PFSK-1 (cell line): ENCODE measurements around the gene PRKN.

ENCODE experiments used
- POLR2AphosphoS5 ChIP-seq: IDR thresholded peaks from 2 replicates; pipeline ENCODE4 v1.6.1; 2012; ENCODE audit warnings: low read depth, mild to moderate bottlenecking, control low read depth, low read length, moderate library complexity
- TAF1 ChIP-seq: IDR thresholded peaks from 2 replicates; pipeline ENCODE4 v1.6.1; 2012; ENCODE audit warnings: low read length, control low read depth, borderline replicate concordance; ENCODE audit not compliant: insufficient read depth
- TF ChIP-seq, protein P1 (sequence below), 2 experiments: IDR thresholded peaks; 2 replicates each; pipeline versions ENCODE4 v1.6.1 to v1.8.0; 2011 to 2012; ENCODE audit warnings: low read depth in 2 of 2, low read length in 2 of 2, control low read depth in 1 of 2, inconsistent platforms in 1 of 2, mild to moderate bottlenecking in 1 of 2, moderate library complexity in 1 of 2; ENCODE audit not compliant: insufficient read depth in 1 of 2

DNA sequence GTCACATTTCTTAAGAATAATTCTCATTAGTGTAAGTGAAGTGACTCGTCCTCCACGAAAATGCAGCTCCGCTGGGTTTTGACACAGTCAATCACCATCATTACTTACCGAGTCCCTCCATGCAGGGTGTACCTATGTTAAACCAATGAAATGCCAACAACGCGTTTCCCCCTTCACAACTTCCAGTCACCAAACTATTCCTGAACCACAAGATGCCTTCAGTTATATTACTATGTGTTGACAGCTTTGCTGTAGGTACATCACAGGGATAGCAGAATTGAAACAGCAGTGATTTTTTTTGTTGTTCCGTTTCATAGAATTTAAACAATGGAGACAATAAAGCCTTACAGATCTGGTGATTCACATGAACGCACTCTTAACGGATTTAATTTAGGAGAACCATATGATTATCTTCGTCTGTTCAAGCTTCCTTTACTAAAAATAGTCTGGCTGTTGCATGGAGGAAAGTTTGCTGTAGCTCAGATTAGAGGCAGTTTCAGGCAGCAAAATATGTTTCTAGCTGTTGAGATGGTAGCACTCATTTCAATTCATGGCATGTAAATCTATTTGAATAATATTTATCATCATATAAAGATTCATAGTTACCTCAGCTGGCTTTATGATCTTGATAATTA, 652.8 kb downstream of the PRKN start:
- TF ChIP-seq POLR2AphosphoS5 (no peak), TAF1 (no peak)
- TF ChIP-seq, protein P1, sequence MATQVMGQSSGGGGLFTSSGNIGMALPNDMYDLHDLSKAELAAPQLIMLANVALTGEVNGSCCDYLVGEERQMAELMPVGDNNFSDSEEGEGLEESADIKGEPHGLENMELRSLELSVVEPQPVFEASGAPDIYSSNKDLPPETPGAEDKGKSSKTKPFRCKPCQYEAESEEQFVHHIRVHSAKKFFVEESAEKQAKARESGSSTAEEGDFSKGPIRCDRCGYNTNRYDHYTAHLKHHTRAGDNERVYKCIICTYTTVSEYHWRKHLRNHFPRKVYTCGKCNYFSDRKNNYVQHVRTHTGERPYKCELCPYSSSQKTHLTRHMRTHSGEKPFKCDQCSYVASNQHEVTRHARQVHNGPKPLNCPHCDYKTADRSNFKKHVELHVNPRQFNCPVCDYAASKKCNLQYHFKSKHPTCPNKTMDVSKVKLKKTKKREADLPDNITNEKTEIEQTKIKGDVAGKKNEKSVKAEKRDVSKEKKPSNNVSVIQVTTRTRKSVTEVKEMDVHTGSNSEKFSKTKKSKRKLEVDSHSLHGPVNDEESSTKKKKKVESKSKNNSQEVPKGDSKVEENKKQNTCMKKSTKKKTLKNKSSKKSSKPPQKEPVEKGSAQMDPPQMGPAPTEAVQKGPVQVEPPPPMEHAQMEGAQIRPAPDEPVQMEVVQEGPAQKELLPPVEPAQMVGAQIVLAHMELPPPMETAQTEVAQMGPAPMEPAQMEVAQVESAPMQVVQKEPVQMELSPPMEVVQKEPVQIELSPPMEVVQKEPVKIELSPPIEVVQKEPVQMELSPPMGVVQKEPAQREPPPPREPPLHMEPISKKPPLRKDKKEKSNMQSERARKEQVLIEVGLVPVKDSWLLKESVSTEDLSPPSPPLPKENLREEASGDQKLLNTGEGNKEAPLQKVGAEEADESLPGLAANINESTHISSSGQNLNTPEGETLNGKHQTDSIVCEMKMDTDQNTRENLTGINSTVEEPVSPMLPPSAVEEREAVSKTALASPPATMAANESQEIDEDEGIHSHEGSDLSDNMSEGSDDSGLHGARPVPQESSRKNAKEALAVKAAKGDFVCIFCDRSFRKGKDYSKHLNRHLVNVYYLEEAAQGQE (IDR thresholded peaks at IDR 0.05; ENCODE audit: insufficient read depth in 1 of 2, low read depth in 2 of 2, low read length in 2 of 2): no peak
